OCI-LY1 (cell line): ENCODE results near the gene ANTXRL.
"Not testable (repeated sequence)": the region's sequence is repeated elsewhere in the genome, so short reads cannot be mapped to it uniquely, and the experiment has no call there.

Source experiments
- CTCF ChIP-seq: fragments of 200-600 bp; sonication (generic), shearing (Covaris generic); IDR thresholded peaks from 2 replicates; pipeline ENCODE4 v1.5.1; 2017; ENCODE audit warnings: mild to moderate bottlenecking, antibody characterized with exemption, low read length, moderate library complexity, mixed read lengths
- EZH2 ChIP-seq: fragments of 200-600 bp; sonication (generic), shearing (Covaris generic); IDR thresholded peaks from 2 replicates; pipeline ENCODE4 v1.8.0; 2017; ENCODE audit warnings: borderline replicate concordance, mixed run types, mild to moderate bottlenecking, antibody characterized with exemption, low read length, moderate library complexity, mixed read lengths

DNA sequence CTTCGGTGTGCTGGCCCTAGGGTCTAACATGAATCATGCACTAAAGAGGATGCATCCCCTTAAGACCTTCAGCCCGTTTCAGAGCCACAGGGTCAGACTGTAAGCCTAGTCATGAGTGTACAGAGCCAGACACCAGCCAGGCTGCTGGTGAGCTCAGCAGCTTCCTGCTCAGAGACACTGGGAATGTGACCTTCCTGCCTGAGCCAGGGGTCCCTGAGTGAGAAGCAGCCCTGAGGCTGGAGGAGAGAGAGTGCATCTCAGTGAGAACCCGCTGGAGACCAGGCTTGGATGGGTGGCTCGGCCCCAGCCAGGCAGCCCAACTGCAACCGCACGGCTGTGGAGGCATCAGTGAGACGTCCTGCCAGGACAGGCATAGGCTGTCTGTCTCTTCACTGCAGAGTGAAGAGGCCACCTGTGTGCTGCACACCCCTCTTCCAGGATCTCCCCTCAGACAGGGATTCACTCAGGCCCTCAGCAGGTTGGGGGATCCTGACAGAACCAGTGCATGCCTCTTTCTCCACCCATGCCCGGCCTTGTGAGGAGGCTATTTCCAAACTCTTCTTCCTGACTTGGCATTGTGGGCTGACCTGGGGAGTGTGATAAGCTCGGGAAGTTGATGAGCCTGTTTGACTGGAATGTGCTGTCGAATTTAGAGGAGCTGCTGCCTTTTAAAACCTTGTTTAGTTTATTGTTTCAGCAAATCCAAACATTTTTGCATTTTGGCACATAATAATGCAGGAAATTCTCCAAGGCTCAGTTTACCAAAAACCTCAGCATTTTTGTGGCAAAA lies 28.5 kb downstream of the ANTXRL start:
- TF ChIP-seq CTCF, EZH2: not testable (repeated sequence)
